Hepatocyte (in vitro differentiated cells): Measurements from ENCODE around the gene DHX9. TPM values are rescaled to one million over a fixed set of nuclear protein-coding genes. Genes with fewer than 3 reads are reported as not detected.

Source experiments
- DNase-seq: peaks from one replicate; pipeline ENCODE4 v3.0.0-alpha.2; 2016; ENCODE audit warnings: low spot score
- H2AFZ ChIP-seq: fragments of 200-600 bp; sonication (generic); 2 replicates; pipeline ENCODE4 v1.6.0; 2016; ENCODE audit warnings: antibody characterized with exemption, mild to moderate bottlenecking
- H3K27ac ChIP-seq: fragments of 200-600 bp; sonication (generic); 2 replicates; pipeline ENCODE4 v1.5.1; 2016; ENCODE audit warnings: mild to moderate bottlenecking
- H3K27me3 ChIP-seq: fragments of 200-600 bp; sonication (generic); 2 replicates; pipeline ENCODE4 v1.6.1; 2016
- H3K36me3 ChIP-seq: fragments of 200-600 bp; sonication (generic); replicated peaks from 2 replicates; pipeline ENCODE4 v1.5.1; 2016; ENCODE audit warnings: low read depth; ENCODE audit not compliant: insufficient read depth
- H3K4me1 ChIP-seq: fragments of 200-600 bp; sonication (generic); 2 replicates; pipeline ENCODE4 v1.5.1; 2016; ENCODE audit warnings: mild to moderate bottlenecking, moderate library complexity; ENCODE audit not compliant: insufficient read depth
- H3K4me2 ChIP-seq: fragments of 200-600 bp; sonication (generic); 2 replicates; pipeline ENCODE4 v1.6.0; 2016
- H3K4me3 ChIP-seq: fragments of 200-600 bp; sonication (generic); 2 replicates; pipeline ENCODE4 v1.5.1; 2016; ENCODE audit warnings: mild to moderate bottlenecking
- H3K79me2 ChIP-seq: fragments of 200-600 bp; sonication (generic); 2 replicates; pipeline ENCODE4 v1.6.0; 2017; ENCODE audit warnings: mild to moderate bottlenecking
- H3K9me2 ChIP-seq: fragments of 200-600 bp; sonication (generic); replicated peaks from 2 replicates; pipeline ENCODE4 v1.6.0; 2017; ENCODE audit warnings: mild to moderate bottlenecking; ENCODE audit not compliant: insufficient read depth
- H3K9me3 ChIP-seq: fragments of 200-600 bp; sonication (generic); 2 replicates; pipeline ENCODE4 v1.5.1; 2016; ENCODE audit warnings: low read depth, mild to moderate bottlenecking
- H4K20me1 ChIP-seq: fragments of 200-600 bp; sonication (generic); 2 replicates; pipeline ENCODE4 v1.6.0; 2016; ENCODE audit warnings: mild to moderate bottlenecking; ENCODE audit not compliant: insufficient read depth, poor library complexity, severe bottlenecking
- CTCF ChIP-seq: fragments of 200-600 bp; sonication (generic); IDR thresholded peaks from 2 replicates; pipeline ENCODE4 v1.5.1; 2016; ENCODE audit warnings: antibody characterized with exemption, mild to moderate bottlenecking; ENCODE audit not compliant: poor library complexity
- EZH2 ChIP-seq: fragments of 200-600 bp; sonication (generic); IDR thresholded peaks from 2 replicates; pipeline ENCODE4 v1.6.1; 2016; ENCODE audit warnings: antibody characterized with exemption, mild to moderate bottlenecking, borderline replicate concordance
- EZH2phosphoT487 ChIP-seq: fragments of 200-600 bp; sonication (generic); IDR thresholded peaks from one replicate; pipeline ENCODE4 v1.6.1; 2018; ENCODE audit warnings: antibody characterized with exemption, mild to moderate bottlenecking, low read depth, moderate library complexity; ENCODE audit not compliant: unreplicated experiment, severe bottlenecking
- WGBS: methylation state at CpG from one replicate; pipeline ENCODE4 v1.1.6; 2016; ENCODE audit warnings: low lambda C conversion rate; ENCODE audit errors: missing lambda C conversion rate; 5-methylcytosine and 5-hydroxymethylcytosine counted together
- polyA plus RNA-seq: library from polyadenylated mRNA; unstranded; fragments of >200 nt; fragmentation: Nextera tagmentation; extraction: Ambion mirVana; gene quantifications from 2 replicates; pipeline ENCODE4 v1.2.1, GENCODE V29; 2016
- total RNA-seq: library from RNA; depleted of rRNA; stranded (reverse); fragments of >200 nt; gene quantifications from 2 replicates; pipeline ENCODE4 v1.2.3, GENCODE V29; 2014

Gene DHX9
- total and polyA plus RNA-seq, 2 experiments from 2014 or later, result 70.7 to 114 TPM

GRCh38 chr1:182833271-182833670 lies 5.9 kb upstream of the DHX9 start:
- H3K27ac ChIP-seq, result no peak overlapping the region
- no peak overlapping the region for H3K4me2 ChIP-seq
- H4K20me1 ChIP-seq, result no peaks in the 10 kb centered on the region
- DNase-seq, result no peak
- H3K9me3 ChIP-seq, result no peaks in the 10 kb centered on the region
- no peaks in the 10 kb centered on the region for H3K79me2 ChIP-seq
- no peaks in the 10 kb centered on the region for H3K9me2 ChIP-seq
- H3K36me3 ChIP-seq, result no peaks in the 10 kb centered on the region
- no peaks in the 10 kb centered on the region for H3K27me3 ChIP-seq
- H3K4me3 ChIP-seq, result no peak overlapping the region
- H3K4me1 ChIP-seq, result no peaks in the 10 kb centered on the region
- no peak overlapping the region for H2AFZ ChIP-seq
- TF ChIP-seq CTCF, result no peak
- TF ChIP-seq EZH2, result no peak
- no peak for TF ChIP-seq EZH2phosphoT487

GRCh38 chr1:182834326-182834725 lies 4.8 kb upstream of the DHX9 start:
- Histone ChIP-seq H2AFZ (no peak overlapping the region), H3K27ac (no peak overlapping the region), H3K4me2 (no peak overlapping the region), H4K20me1 (no peaks in the 10 kb centered on the region), H3K79me2 (no peaks in the 10 kb centered on the region), H3K4me3 (no peak overlapping the region), H3K36me3 (no peaks in the 10 kb centered on the region), H3K27me3 (no peaks in the 10 kb centered on the region), H3K9me3 (no peaks in the 10 kb centered on the region), H3K9me2 (no peaks in the 10 kb centered on the region), H3K4me1 (no peaks in the 10 kb centered on the region)
- DNase-seq, result no peak
- no peak for TF ChIP-seq EZH2
- TF ChIP-seq CTCF, result no peak
- no peak for TF ChIP-seq EZH2phosphoT487
- whole genome bisulfite sequencing, result 92% methylated on average over 2 of the region's 2 CpGs

- Histone ChIP-seq H3K9me2 (no peaks in the 10 kb centered on the region), H3K4me2 (no peak overlapping the region)
- WGBS, result 90% methylated on average over 10 of the region's 10 CpGs
These were observed 3.3 kb upstream of the DHX9 start for GRCh38 chr1:182835806-182836205.

More at GRCh38 chr1:182835806-182836205, 3.3 kb upstream of the DHX9 start:
- no peak for DNase-seq
- Histone ChIP-seq H3K36me3 (no peaks in the 10 kb centered on the region), H2AFZ (no peak overlapping the region), H3K27me3 (no peaks in the 10 kb centered on the region), H3K79me2 (peaks cover 12% of the 10 kb centered on the region), H3K27ac (no peak overlapping the region), H3K4me3 (no peak overlapping the region), H4K20me1 (peaks cover 13% of the 10 kb centered on the region), H3K9me3 (no peaks in the 10 kb centered on the region), H3K4me1 (no peaks in the 10 kb centered on the region)
- TF ChIP-seq EZH2phosphoT487 (no peak), CTCF (no peak), EZH2 (no peak)
